K562 (cell line): ENCODE measurements around the gene ADD2. TPM values are rescaled to one million over a fixed set of nuclear protein-coding genes. Genes with fewer than 3 reads are reported as not detected.
A peak's percentile ranks its signal among the peaks of the same experiment; 100 is the strongest.

ENCODE experiments used
- ATAC-seq: fragments of 200-7000 bp; cut with Tn5 transposase; 3 replicates; pipeline ENCODE4 v1.9.1; 2020; ENCODE audit warnings: moderate library complexity
- BruUV-seq: library from RNA; stranded (reverse); fragments of 400-500 nt; replicated peaks from 2 replicates; lab custom pipeline; 2021; lab: Mats Ljungman, UMichigan
- CTCF ChIA-PET: fragments of 300-600 bp; formaldehyde crosslinking; extraction: SDS; loops from one replicate; lab custom pipeline; 2021; ENCODE audit warnings: low intra/inter-chr PET ratio; lab: Yijun Ruan, JAX
- POLR2A ChIA-PET: fragments of 300-600, 350-650 bp; sonication (Branson Sonifier 250); formaldehyde crosslinking; extraction: SDS; loops from one replicate; lab custom pipeline; 2021; ENCODE audit warnings: antibody characterized with exemption, inconsistent platforms; lab: Yijun Ruan, JAX
- DNase-seq, 4 experiments: peaks; one replicate each; pipeline versions ENCODE4 v3.0.0 to v3.0.0-alpha.2; 2011 to 2018; ENCODE audit warnings: low spot score in 3 of 4, mixed read lengths in 3 of 4; ENCODE audit errors: extremely low read depth in 1 of 4
- FAIRE-seq: peaks from 2 replicates; lab custom pipeline; 2011; peaks lifted over from hg19 to GRCh38; lab: Jason Lieb, UNC
- H2AFZ ChIP-seq: 2 replicates; pipeline ENCODE4 v1.6.0; 2011; ENCODE audit warnings: low read depth, low read length, control low read depth, inconsistent platforms
- H3K27ac ChIP-seq: fragments of 200-600 bp; 3 replicates; pipeline ENCODE4 v1.8.0; 2011; ENCODE audit warnings: low read depth, mild to moderate bottlenecking, control low read depth, inconsistent platforms, low read length, moderate library complexity, mixed read lengths; ENCODE audit errors: extremely low read depth
- H3K27me3 ChIP-seq, 2 experiments: fragments of 300-600 bp in 1 of 2; 2 replicates in 1 of 2; 3 replicates in 1 of 2; pipeline versions ENCODE4 v1.6.0 to v1.8.0; 2011; ENCODE audit warnings: inconsistent platforms in 2 of 2, low read length in 2 of 2, mild to moderate bottlenecking in 1 of 2, mixed read lengths in 1 of 2, moderate library complexity in 1 of 2; ENCODE audit not compliant: control insufficient read depth in 2 of 2, insufficient read depth in 2 of 2
- H3K36me3 ChIP-seq: fragments of 300-600 bp; 3 replicates; pipeline ENCODE4 v1.8.0; 2011; ENCODE audit warnings: mild to moderate bottlenecking, low read length, inconsistent platforms; ENCODE audit not compliant: control insufficient read depth, insufficient read depth
- H3K4me1 ChIP-seq, 2 experiments: fragments of 200-600 bp in 1 of 2; replicated peaks in 1 of 2; 2 replicates in 1 of 2; 3 replicates in 1 of 2; pipeline versions ENCODE4 v1.5.1 to v1.8.0; 2011; ENCODE audit warnings: inconsistent platforms in 2 of 2, low read length in 2 of 2, mild to moderate bottlenecking in 1 of 2, mixed read lengths in 1 of 2, moderate library complexity in 1 of 2; ENCODE audit not compliant: control insufficient read depth in 2 of 2, insufficient read depth in 2 of 2
- H3K4me2 ChIP-seq: 2 replicates; pipeline ENCODE4 v1.6.1; 2011; ENCODE audit warnings: low read length, control low read depth, inconsistent platforms, mixed read lengths; ENCODE audit not compliant: insufficient read depth
- H3K4me3 ChIP-seq: fragments of 200-600 bp; sonication (generic), shearing (Covaris generic); 2 replicates; pipeline ENCODE4 v1.5.1; 2016; ENCODE audit warnings: control low read depth, inconsistent platforms
- H3K79me2 ChIP-seq: fragments of 200-600 bp; 3 replicates; pipeline ENCODE4 v1.8.0; 2011; ENCODE audit warnings: low read length, inconsistent platforms; ENCODE audit not compliant: control insufficient read depth, insufficient read depth
- H3K9ac ChIP-seq, 2 experiments: 2 replicates each; pipeline versions ENCODE4 v1.6.0 to v1.6.1; 2011; ENCODE audit warnings: low read depth in 2 of 2, low read length in 2 of 2, control low read depth in 1 of 2, inconsistent platforms in 1 of 2, mild to moderate bottlenecking in 1 of 2, mixed read lengths in 1 of 2; ENCODE audit not compliant: insufficient read depth in 1 of 2
- H3K9me1 ChIP-seq: one replicate; pipeline ENCODE4 v1.6.0; 2011; ENCODE audit warnings: inconsistent platforms, mild to moderate bottlenecking, low read length, moderate library complexity; ENCODE audit not compliant: control insufficient read depth, insufficient read depth
- H3K9me3 ChIP-seq: replicated peaks from 2 replicates; pipeline ENCODE4 v1.5.1; 2011; ENCODE audit warnings: low read depth, low read length, inconsistent platforms; ENCODE audit not compliant: control insufficient read depth, insufficient read depth
- H4K20me1 ChIP-seq: replicated peaks from 2 replicates; pipeline ENCODE4 v1.6.1; 2011; ENCODE audit warnings: low read length, inconsistent platforms, mixed read lengths; ENCODE audit not compliant: control insufficient read depth, insufficient read depth
- ASH1L ChIP-seq: fragments of 450-650 bp; IDR thresholded peaks from 2 replicates; pipeline ENCODE4 v1.6.1; 2018; ENCODE audit warnings: borderline replicate concordance, mild to moderate bottlenecking, low read depth; ENCODE audit not compliant: partially characterized antibody
- ATF3 ChIP-seq, 2 experiments: fragments of 450-650 bp in 1 of 2; sonication (generic) in 1 of 2; formaldehyde crosslinking in 1 of 2; IDR thresholded peaks in 1 of 2; conservative IDR thresholded peaks in 1 of 2; 2 replicates each; pipeline versions ENCODE4 v1.6.1 to v1.8.1; 2016 to 2023; ENCODE audit warnings: mild to moderate bottlenecking in 2 of 2, moderate library complexity in 2 of 2, inconsistent platforms in 1 of 2, missing genetic modification reagents in 1 of 2
- EHMT2 ChIP-seq: fragments of 450-650 bp; IDR thresholded peaks from 2 replicates; pipeline ENCODE4 v1.6.1; 2018; ENCODE audit warnings: antibody characterized with exemption
- EP400 ChIP-seq: fragments of 450-650 bp; IDR thresholded peaks from 2 replicates; pipeline ENCODE4 v1.6.1; 2017; ENCODE audit warnings: antibody characterized with exemption, mild to moderate bottlenecking, moderate library complexity
- GATA2 ChIP-seq: sonication (generic); formaldehyde crosslinking; IDR thresholded peaks from 2 replicates; pipeline ENCODE4 v1.4.0; 2020; ENCODE audit warnings: mild to moderate bottlenecking, missing genetic modification reagents
- POLR2G ChIP-seq: fragments of 200-400 bp; formaldehyde crosslinking; IDR thresholded peaks from 2 replicates; pipeline ENCODE4 v1.6.1; 2017; ENCODE audit warnings: low read depth, mild to moderate bottlenecking, antibody characterized with exemption, low read length, moderate library complexity
- SPI1 ChIP-seq: IDR thresholded peaks from 2 replicates; pipeline ENCODE4 v1.6.1; 2011; ENCODE audit warnings: low read depth, low read length, control low read depth, borderline replicate concordance
- SREBF2 ChIP-seq: sonication (generic); formaldehyde crosslinking; IDR thresholded peaks from 2 replicates; pipeline ENCODE4 v1.4.0; 2020; ENCODE audit warnings: mild to moderate bottlenecking, missing genetic modification reagents
- TCF7 ChIP-seq: sonication (generic); IDR thresholded peaks from 2 replicates; pipeline ENCODE4 v1.6.1; 2016; ENCODE audit warnings: antibody characterized with exemption, borderline replicate concordance
- ZBTB1 ChIP-seq: sonication (generic); formaldehyde crosslinking; IDR thresholded peaks from 2 replicates; pipeline ENCODE4 v1.8.1; 2023; ENCODE audit warnings: missing genetic modification reagents, low read depth, mild to moderate bottlenecking, borderline replicate concordance
- ZNF23 ChIP-seq: fragments of 250-450 bp; sonication (Bioruptor Pico); IDR thresholded peaks from 2 replicates; pipeline ENCODE4 v1.4.0; 2020; ENCODE audit warnings: mild to moderate bottlenecking
- WGBS: fragments of 100-300 bp; shearing (Covaris generic); methylation state at CpG from one replicate; pipeline ENCODE4 v1.1.6; 2016; ENCODE audit warnings: low coverage, mixed read lengths; ENCODE audit not compliant: insufficient coverage; ENCODE audit errors: missing lambda C conversion rate; 5-methylcytosine and 5-hydroxymethylcytosine counted together
- in situ Hi-C: fragments of 300-500 bp; cut with MboI; formaldehyde crosslinking; loops from 4 replicates; pipeline ENCODE4 v1.15.0; 2018; ENCODE audit warnings: inconsistent platforms, mixed read lengths
- intact Hi-C: fragments of 100-400 bp; cut with micrococcal nuclease; formaldehyde crosslinking; loops from 2 replicates; pipeline ENCODE4 v1.14.2; 2022
- polyA plus RNA-seq, 8 experiments: library from polyadenylated mRNA; depleted of rRNA in 4 of 8; stranded (reverse) in 5 of 8; unstranded in 3 of 8; fragments of >200 nt; fragmentation: Nextera tagmentation in 2 of 8; fragmentation: Illumina TruSeq in 1 of 8; extraction: Ambion mirVana in 2 of 8; extraction: Trizol in 1 of 8; gene quantifications; 2 replicates each; pipeline versions ENCODE4 v1.2.1 to v1.2.3, GENCODE V29; 2011 to 2014; ENCODE audit warnings: inconsistent platforms in 1 of 8, missing spikeins in 1 of 8
- total RNA-seq, 7 experiments: library from RNA; depleted of rRNA in 6 of 7; stranded (reverse); fragments of >200 nt in 6 of 7; fragmentation: Illumina TruSeq in 2 of 7; extraction: Trizol in 2 of 7; gene quantifications; 2 replicates each; pipeline versions ENCODE4 v1.2.1 to v1.2.3, GENCODE V29; 2011 to 2021; ENCODE audit warnings: low replicate concordance in 1 of 7
- TF ChIP-seq, protein P1 (sequence below), 2 experiments: fragments of 450-650 bp; IDR thresholded peaks; 2 replicates each; pipeline ENCODE4 v1.6.1; 2018; ENCODE audit warnings: mild to moderate bottlenecking in 2 of 2, low read depth in 1 of 2; ENCODE audit not compliant: partially characterized antibody in 2 of 2

ADD2 gene
- total and polyA plus RNA-seq, 9 of the 15 experiments (the other 6 are each of a cell fraction or from before 2014, with no cell fraction given): 3.5 to 63.0 (median 36.2) TPM

DNA sequence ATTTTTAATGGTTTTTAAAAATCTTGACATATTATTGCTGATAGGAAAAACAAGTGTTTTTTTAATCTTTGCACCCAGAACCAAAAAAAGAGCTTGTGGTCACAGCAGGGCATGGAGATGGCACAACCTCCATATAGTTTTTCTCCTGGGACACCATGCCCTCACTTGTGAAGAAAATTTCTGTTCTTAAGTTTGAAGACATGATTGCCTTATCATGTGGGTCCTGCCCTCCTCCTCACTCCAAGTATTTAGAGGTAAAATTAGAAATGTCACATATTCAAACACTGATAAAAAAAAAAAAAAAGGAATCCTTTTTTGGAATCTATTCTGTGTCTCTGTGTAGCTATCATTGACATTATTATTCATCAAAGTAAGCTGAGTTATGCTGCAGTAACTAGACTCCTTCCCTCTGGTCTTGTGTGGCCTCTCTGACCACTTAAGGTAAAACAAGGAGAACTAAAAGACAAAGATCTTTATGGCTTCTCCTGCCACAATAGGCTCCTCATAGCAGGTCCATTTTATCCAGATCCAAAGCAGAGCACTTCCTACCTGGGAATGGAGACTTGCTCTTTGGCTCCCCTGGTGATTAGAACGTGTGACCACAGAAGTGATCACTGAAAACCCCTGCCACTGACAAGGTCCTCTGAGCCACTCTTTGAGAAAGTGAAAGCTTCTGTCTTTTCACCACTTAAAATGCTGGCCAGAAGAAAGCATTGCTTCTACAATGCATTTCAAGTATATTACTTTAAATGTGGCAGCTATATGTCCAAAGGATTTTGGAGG lies 19.8 kb downstream of the ADD2 start (continued):
- TF ChIP-seq SPI1 (peak; percentile 37; the same call in 1 of the 2 replicates), TCF7 (no peak), SREBF2 (no peak), GATA2 (CRISPR knock-in tag) (no peak)

DNA sequence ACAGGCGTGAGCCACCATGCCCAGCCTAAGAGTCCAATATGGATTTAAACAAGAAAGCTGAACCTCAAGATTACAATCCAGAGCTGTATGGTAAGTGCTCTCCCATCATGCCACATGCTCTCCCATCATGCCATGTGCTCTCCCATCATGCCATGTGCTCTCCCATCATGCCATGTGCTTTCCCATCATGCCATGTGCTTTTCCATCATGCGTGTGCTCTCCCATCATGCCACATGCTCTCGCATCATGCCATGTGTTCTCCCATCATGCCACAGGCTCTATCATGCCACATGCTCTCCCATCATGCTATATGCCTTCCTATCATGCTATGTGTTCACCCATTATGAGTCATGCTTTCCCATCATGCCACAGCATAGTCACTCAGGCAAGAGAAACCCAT lies 20.7 kb downstream of the ADD2 start:
- POLR2A ChIA-PET: no interaction called here
- TF ChIP-seq EP400 (peak; percentile 40; the same call in 1 of the 2 replicates), ZNF23 (CRISPR knock-in tag) (no peak), ASH1L (no peak), ATF3 (IDR thresholded peaks at IDR 0.05) (peak; percentile 72), ATF3 (CRISPR knock-in tag; conservative IDR thresholded peaks at IDR 0.05) (no peak), ZBTB1 (no peak), POLR2G (no peak), EHMT2 (0 out of 2 replicates have a peak, but pooled peaks have one; percentile 24)
- TF ChIP-seq, protein P1, sequence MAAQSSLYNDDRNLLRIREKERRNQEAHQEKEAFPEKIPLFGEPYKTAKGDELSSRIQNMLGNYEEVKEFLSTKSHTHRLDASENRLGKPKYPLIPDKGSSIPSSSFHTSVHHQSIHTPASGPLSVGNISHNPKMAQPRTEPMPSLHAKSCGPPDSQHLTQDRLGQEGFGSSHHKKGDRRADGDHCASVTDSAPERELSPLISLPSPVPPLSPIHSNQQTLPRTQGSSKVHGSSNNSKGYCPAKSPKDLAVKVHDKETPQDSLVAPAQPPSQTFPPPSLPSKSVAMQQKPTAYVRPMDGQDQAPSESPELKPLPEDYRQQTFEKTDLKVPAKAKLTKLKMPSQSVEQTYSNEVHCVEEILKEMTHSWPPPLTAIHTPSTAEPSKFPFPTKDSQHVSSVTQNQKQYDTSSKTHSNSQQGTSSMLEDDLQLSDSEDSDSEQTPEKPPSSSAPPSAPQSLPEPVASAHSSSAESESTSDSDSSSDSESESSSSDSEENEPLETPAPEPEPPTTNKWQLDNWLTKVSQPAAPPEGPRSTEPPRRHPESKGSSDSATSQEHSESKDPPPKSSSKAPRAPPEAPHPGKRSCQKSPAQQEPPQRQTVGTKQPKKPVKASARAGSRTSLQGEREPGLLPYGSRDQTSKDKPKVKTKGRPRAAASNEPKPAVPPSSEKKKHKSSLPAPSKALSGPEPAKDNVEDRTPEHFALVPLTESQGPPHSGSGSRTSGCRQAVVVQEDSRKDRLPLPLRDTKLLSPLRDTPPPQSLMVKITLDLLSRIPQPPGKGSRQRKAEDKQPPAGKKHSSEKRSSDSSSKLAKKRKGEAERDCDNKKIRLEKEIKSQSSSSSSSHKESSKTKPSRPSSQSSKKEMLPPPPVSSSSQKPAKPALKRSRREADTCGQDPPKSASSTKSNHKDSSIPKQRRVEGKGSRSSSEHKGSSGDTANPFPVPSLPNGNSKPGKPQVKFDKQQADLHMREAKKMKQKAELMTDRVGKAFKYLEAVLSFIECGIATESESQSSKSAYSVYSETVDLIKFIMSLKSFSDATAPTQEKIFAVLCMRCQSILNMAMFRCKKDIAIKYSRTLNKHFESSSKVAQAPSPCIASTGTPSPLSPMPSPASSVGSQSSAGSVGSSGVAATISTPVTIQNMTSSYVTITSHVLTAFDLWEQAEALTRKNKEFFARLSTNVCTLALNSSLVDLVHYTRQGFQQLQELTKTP (IDR thresholded peaks at IDR 0.05; ENCODE audit: low read depth in 1 of 2, partially characterized antibody in 2 of 2): peak in 1 of 2 experiments; percentile 88

More for the DNA sequence above, 20.7 kb downstream of the ADD2 start:
- no peak overlapping the region for H3K9ac ChIP-seq
- H2AFZ ChIP-seq: no peak overlapping the region
- 95% methylated on average over 3 of the region's 3 CpGs for WGBS
- H3K79me2 ChIP-seq: peaks cover 25% of the 10 kb centered on the region; the same call in 2 of the 3 replicates
- H3K27ac ChIP-seq: no peak overlapping the region
- H3K4me1 ChIP-seq: peaks cover 4 to 14% of the 10 kb centered on the region in 2 experiments; a peak in 3 of 5 replicates
- DNase-seq: no peak
- H3K27me3 ChIP-seq: no peaks in the 10 kb centered on the region
- no peak for ATAC-seq
- H3K9me1 ChIP-seq: peaks cover 4% of the 10 kb centered on the region
- no peak overlapping the region for H3K4me2 ChIP-seq
- H4K20me1 ChIP-seq: no peaks in the 10 kb centered on the region
- CTCF ChIA-PET: interaction anchor here (1.7 kb wide), 1 partner anchor 60 kb away, joined by 4 read pairs; no protein-coding TSS in a partner anchor
- no peaks in the 10 kb centered on the region for H3K36me3 ChIP-seq
- H3K4me3 ChIP-seq: no peak overlapping the region
- FAIRE-seq: no peak
- intact Hi-C loops (no loop called here), in situ Hi-C loops (no loop called here)
- no TSS peak for BruUV-seq
- no peaks in the 10 kb centered on the region for H3K9me3 ChIP-seq
